Lower lobe of right lung (tissue), 2 donors: ENCODE results near the gene MRNIP. TPM values are rescaled to one million over a fixed set of nuclear protein-coding genes. Genes with fewer than 3 reads are reported as not detected.
"Not testable (repeated sequence)": the region's sequence is repeated elsewhere in the genome, so short reads cannot be mapped to it uniquely, and the experiment has no call there.

Experiments used
- ATAC-seq, 2 donors: fragments of 200-7000 bp; cut with Tn5 transposase; one replicate each; pipeline ENCODE4 v1.9.1; 2020 to 2022; ENCODE audit warnings: mild to moderate bottlenecking in 2 of 2, moderate library complexity in 2 of 2
- DNase-seq: peaks from one replicate; pipeline ENCODE4 v3.0.0-alpha.2; 2020
- H3K27ac ChIP-seq: fragments of 200-600 bp; one replicate; pipeline ENCODE4 v1.8.0; 2022
- H3K27me3 ChIP-seq: fragments of 200-600 bp; one replicate; pipeline ENCODE4 v1.8.0; 2022; ENCODE audit warnings: low read depth
- H3K36me3 ChIP-seq: fragments of 200-600 bp; one replicate; pipeline ENCODE4 v1.8.0; 2022; ENCODE audit warnings: mild to moderate bottlenecking
- H3K4me1 ChIP-seq: fragments of 200-600 bp; one replicate; pipeline ENCODE4 v1.8.0; 2022
- H3K4me3 ChIP-seq: fragments of 200-600 bp; one replicate; pipeline ENCODE4 v1.8.0; 2022; ENCODE audit warnings: mild to moderate bottlenecking
- H3K9me3 ChIP-seq: fragments of 200-600 bp; one replicate; pipeline ENCODE4 v1.8.0; 2022
- CTCF ChIP-seq: fragments of 200-600 bp; IDR thresholded peaks from one replicate; pipeline ENCODE4 v1.8.0; 2022; ENCODE audit warnings: antibody characterized with exemption, mild to moderate bottlenecking
- intact Hi-C: fragments of 100-400 bp; cut with DNase I; formaldehyde crosslinking; loops from one replicate; pipeline ENCODE4 v1.11.0; 2022
- microRNA-seq: library from miRNA; unstranded; fragments of <30 nt; microRNA quantifications from one replicate; pipeline ENCODE4 v1.2.0, GENCODE V29; 2020; ENCODE audit warnings: borderline number of aligned reads
- total RNA-seq: library from RNA; stranded (reverse); fragmentation: NEBNext Ultra II Directional; extraction: Animal tissue kit (Norgen Biotek cat#: 25700); gene quantifications from one replicate; pipeline ENCODE4 v1.2.1, GENCODE V29; 2021
- donor health status: DM: no; HTN: yes; CAD: no; lungs with severe emphysema.

The MRNIP gene
- total RNA-seq, 1 donor from 2014 or later: 25.0 TPM

GRCh38 chr5:179793468-179794139 lies 65.0 kb downstream of the MRNIP start, which contains the start of gene LTC4S:
Gene LTC4S (plus strand): TSS chr5:179793986. CDS start chr5:179794081, 95 bp downstream.
- no peak for TF ChIP-seq CTCF
- intact Hi-C loops: no loop called here
- Histone ChIP-seq H3K9me3 (no peaks in the 10 kb centered on the region), H3K4me3 (peak within 1 kb of the TSS; percentile 76), H3K36me3 (peaks cover 16% of the 10 kb centered on the region), H3K27me3 (no peaks in the 10 kb centered on the region), H3K4me1 (peaks cover 53% of the 10 kb centered on the region), H3K27ac (peak within 1 kb of the TSS; percentile 80)
- peak; percentile 22 to 62 for ATAC-seq
- DNase-seq: peak; percentile 83

- H3K27ac ChIP-seq: peak overlapping the region; percentile 80
- peaks cover 53% of the 10 kb centered on the region for H3K4me1 ChIP-seq
- peak in 1 of 2 donors; percentile 1 for ATAC-seq
- peaks cover 9% of the 10 kb centered on the region for H3K36me3 ChIP-seq
- no peaks in the 10 kb centered on the region for H3K27me3 ChIP-seq
- peak; percentile 65 for DNase-seq
- H3K9me3 ChIP-seq: no peaks in the 10 kb centered on the region
- intact Hi-C loops: no loop called here
- no peak overlapping the region for H3K4me3 ChIP-seq
- TF ChIP-seq CTCF: no peak
These were observed 65.8 kb downstream of the MRNIP start for GRCh38 chr5:179792612-179793467.

- Histone ChIP-seq H3K9me3 (no peaks in the 10 kb centered on the region), H3K27ac (peak overlapping the region; percentile 80), H3K27me3 (no peaks in the 10 kb centered on the region), H3K36me3 (peaks cover under 1% of the 10 kb centered on the region), H3K4me3 (no peak overlapping the region), H3K4me1 (peaks cover 50% of the 10 kb centered on the region)
- no peak for TF ChIP-seq CTCF
- intact Hi-C loops: no loop called here
- DNase-seq (peak; percentile 51), ATAC-seq (no peak)
These were observed 66.6 kb downstream of the MRNIP start for GRCh38 chr5:179791881-179792611.

GRCh38 chr5:179789278-179789677 lies 69.3 kb downstream of the MRNIP start:
- H3K9me3 ChIP-seq, ATAC-seq, H3K27me3 ChIP-seq, intact Hi-C loops, H3K36me3 ChIP-seq, DNase-seq, H3K4me3 ChIP-seq, H3K27ac ChIP-seq: not testable (repeated sequence)
- peaks cover 29% of the 10 kb centered on the region for H3K4me1 ChIP-seq

- no peak for ATAC-seq
- TF ChIP-seq CTCF: no peak
- intact Hi-C loops: no loop called here
These were observed 70.3 kb downstream of the MRNIP start for GRCh38 chr5:179788193-179788854.

More at GRCh38 chr5:179788193-179788854, 70.3 kb downstream of the MRNIP start:
- Histone ChIP-seq H3K9me3 (no peaks in the 10 kb centered on the region), H3K4me1 (peaks cover 19% of the 10 kb centered on the region), H3K36me3 (no peaks in the 10 kb centered on the region), H3K4me3 (no peak overlapping the region), H3K27me3 (no peaks in the 10 kb centered on the region), H3K27ac (no peak overlapping the region)
- DNase-seq: peak; percentile 23

Small RNAs within 50 kb of the gene (microRNA-seq; reads per million reads assigned to microRNA genes)
- gene MIR1229: 1.5 reads per million

Other genes with a start within 250 kb of the MRNIP start
- 517 TPM for gene HNRNPH1, start 235.1 kb downstream of the MRNIP start, total RNA-seq
- gene CBY3, start 177.8 kb downstream of the MRNIP start, total RNA-seq: not detected
- gene CANX, start 159.8 kb downstream of the MRNIP start, total RNA-seq: 603 TPM
- gene MAML1, start 126.0 kb downstream of the MRNIP start, total RNA-seq: 27.8 TPM
- 20.1 TPM for gene LTC4S, start 64.8 kb downstream of the MRNIP start, total RNA-seq
- 105 TPM for gene MGAT4B, start 52.0 kb downstream of the MRNIP start, total RNA-seq
- gene SQSTM1, start 37.9 kb downstream of the MRNIP start, total RNA-seq: 450 TPM
- 94.0 TPM for gene TBC1D9B, start 49.1 kb upstream of the MRNIP start, total RNA-seq
- gene RNF130, start 212.9 kb upstream of the MRNIP start, total RNA-seq: 139 TPM